Adrenal gland (tissue), 12 donors: ENCODE data around the gene SVOP. TPM values are rescaled to one million over a fixed set of nuclear protein-coding genes. Genes with fewer than 3 reads are reported as not detected.

Experiments used
- DNase-seq, 7 donors: peaks; one replicate each; pipeline ENCODE4 v3.0.0-alpha.2; 2019 to 2020
- H3K27ac ChIP-seq, 5 donors: fragments of 200-600 bp; sonication (generic) in 4 of 5; 1 replicate in 3 of 5; 2 replicates in 2 of 5; pipeline versions ENCODE4 v1.5.1 to v1.8.0; 2016 to 2020; ENCODE audit warnings: mild to moderate bottlenecking in 1 of 5
- H3K27me3 ChIP-seq: fragments of 200-600 bp; 2 replicates; pipeline ENCODE4 v1.8.0; 2021
- H3K36me3 ChIP-seq, 2 donors: fragments of 200-600 bp; replicated peaks in 1 of 2; 1 replicate in 1 of 2; 2 replicates in 1 of 2; pipeline versions ENCODE4 v1.5.1 to v1.8.0; 2018 to 2022
- H3K4me1 ChIP-seq, 2 donors: fragments of 200-600 bp; replicated peaks in 1 of 2; 1 replicate in 1 of 2; 2 replicates in 1 of 2; pipeline versions ENCODE4 v1.5.1 to v1.8.0; 2018 to 2021
- H3K4me3 ChIP-seq, 4 donors: fragments of 200-600 bp; sonication (generic) in 3 of 4; one replicate each; pipeline ENCODE4 v1.5.1; 2016 to 2018
- H3K9me3 ChIP-seq, 3 donors: fragments of 200-600 bp; sonication (generic) in 1 of 3; replicated peaks in 1 of 3; 1 replicate in 2 of 3; 2 replicates in 1 of 3; pipeline versions ENCODE4 v1.5.1 to v1.8.0; 2016 to 2021
- POLR2A ChIP-seq, 2 donors: fragments of 450-650 bp; IDR thresholded peaks; one replicate each; pipeline ENCODE4 v1.6.1; 2017; ENCODE audit warnings: antibody characterized with exemption in 2 of 2, mild to moderate bottlenecking in 2 of 2, moderate library complexity in 1 of 2
- WGBS, 4 donors: extraction: QIAGEN DNeasy Blood & Tissue Kit in 2 of 4; methylation state at CpG; one replicate each; pipeline versions ENCODE4 v1.1.5 to v1.1.7; 2013 to 2017; 5-methylcytosine and 5-hydroxymethylcytosine counted together
- intact Hi-C, 2 donors: fragments of 100-400 bp; cut with DNase I; formaldehyde crosslinking; loops; one replicate each; pipeline versions ENCODE4 v1.14.1 to v1.15.0; 2022 to 2023
- polyA plus RNA-seq, 3 donors: library from polyadenylated mRNA; stranded (reverse); fragments of 200-250 nt in 2 of 3; fragments of 350-450 nt in 1 of 3; fragmentation: Illumina TruSeq in 1 of 3; extraction: RNeasy Lipid Tissue Mini Kit (QIAGEN cat#74804) in 1 of 3; gene quantifications; one replicate each; pipeline ENCODE4 v1.2.3, GENCODE V29; 2013 to 2014
- total RNA-seq, 9 donors: library from RNA; depleted of rRNA in 4 of 9; stranded (reverse); fragments of >200 nt in 4 of 9; fragments of 120-200 nt in 1 of 9; fragmentation: NEBNext Ultra II Directional in 1 of 9; extraction: Animal tissue kit (Norgen Biotek cat#: 25700) in 1 of 9; gene quantifications; one replicate each; pipeline versions ENCODE4 v1.1.0 to v1.2.4, GENCODE V29; 2013 to 2023
- TF ChIP-seq, protein P1 (sequence below), 6 experiments: fragments of 450-650 bp in 4 of 6; fragments of 200-600 bp in 2 of 6; sonication (generic) in 1 of 6; IDR thresholded peaks; 1 replicate in 5 of 6; 2 replicates in 1 of 6; pipeline versions ENCODE4 v1.5.1 to v1.8.0; 2016 to 2021; ENCODE audit warnings: antibody characterized with exemption in 6 of 6, mild to moderate bottlenecking in 2 of 6, moderate library complexity in 1 of 6
- donor health status: healthy with polysubstance abuse.
- donor health status: Bipolar disorder and iron deficiency.
- donor health status: DM: yes; HTN: yes; CAD: no.
- donor health status: DM: no; HTN: no; CAD: no.
- donor health status: DM: no; HTN: no; CAD: no.
- donor health status: DM: yes; HTN: yes; CAD: no.

Gene SVOP
- total and polyA plus RNA-seq, 12 donors: 0.08 to 2.6 (median 0.98) TPM; not detected in 4

DNA sequence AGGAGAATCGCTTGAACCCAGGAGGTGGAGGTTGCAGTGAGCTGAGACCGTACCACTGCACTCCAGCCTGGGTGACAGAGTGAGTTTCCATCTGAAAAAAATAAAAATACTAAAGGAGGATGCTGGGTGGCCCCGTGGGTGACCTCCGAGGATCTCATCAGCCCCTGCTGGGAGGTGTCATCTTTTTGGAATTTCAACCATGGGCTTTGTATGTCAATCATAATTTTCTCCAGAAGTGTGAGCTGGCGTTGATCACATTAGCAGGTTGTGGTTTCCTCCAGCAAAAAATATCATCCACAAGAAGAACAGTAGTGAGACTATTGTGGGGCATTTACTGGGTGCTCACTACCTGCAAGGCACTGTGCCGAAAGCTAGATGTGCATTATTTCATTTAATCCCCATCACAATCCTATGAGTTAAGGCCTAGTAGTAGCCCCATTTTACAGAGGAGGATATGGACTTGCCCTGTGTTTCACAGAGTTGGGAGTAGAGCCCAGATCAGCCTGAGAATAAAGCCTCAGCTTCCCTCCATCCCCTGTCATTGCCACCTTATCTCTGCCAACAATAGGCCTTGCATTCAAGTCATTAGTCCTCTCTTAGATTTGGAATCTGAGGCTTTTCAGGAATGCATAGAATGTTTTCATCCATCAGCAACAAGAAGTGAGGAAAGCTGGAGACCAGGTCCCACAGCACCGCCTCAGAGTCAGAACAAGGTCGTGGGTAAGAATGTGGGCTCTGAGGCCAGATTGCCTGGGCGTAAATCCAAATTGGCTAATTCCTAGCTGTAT is 39.8 kb downstream of the SVOP start:
- 50 to 61% (median 55%) methylated on average over 9 of the region's 9 CpGs for WGBS, 4 donors
- Histone ChIP-seq H3K36me3 (no peaks in the 10 kb centered on the region), H3K27me3 (no peaks in the 10 kb centered on the region), H3K27ac (no peak overlapping the region), H3K4me3 (no peak overlapping the region), H3K9me3 (no peaks in the 10 kb centered on the region), H3K4me1 (no peaks in the 10 kb centered on the region)
- TF ChIP-seq, protein P1, sequence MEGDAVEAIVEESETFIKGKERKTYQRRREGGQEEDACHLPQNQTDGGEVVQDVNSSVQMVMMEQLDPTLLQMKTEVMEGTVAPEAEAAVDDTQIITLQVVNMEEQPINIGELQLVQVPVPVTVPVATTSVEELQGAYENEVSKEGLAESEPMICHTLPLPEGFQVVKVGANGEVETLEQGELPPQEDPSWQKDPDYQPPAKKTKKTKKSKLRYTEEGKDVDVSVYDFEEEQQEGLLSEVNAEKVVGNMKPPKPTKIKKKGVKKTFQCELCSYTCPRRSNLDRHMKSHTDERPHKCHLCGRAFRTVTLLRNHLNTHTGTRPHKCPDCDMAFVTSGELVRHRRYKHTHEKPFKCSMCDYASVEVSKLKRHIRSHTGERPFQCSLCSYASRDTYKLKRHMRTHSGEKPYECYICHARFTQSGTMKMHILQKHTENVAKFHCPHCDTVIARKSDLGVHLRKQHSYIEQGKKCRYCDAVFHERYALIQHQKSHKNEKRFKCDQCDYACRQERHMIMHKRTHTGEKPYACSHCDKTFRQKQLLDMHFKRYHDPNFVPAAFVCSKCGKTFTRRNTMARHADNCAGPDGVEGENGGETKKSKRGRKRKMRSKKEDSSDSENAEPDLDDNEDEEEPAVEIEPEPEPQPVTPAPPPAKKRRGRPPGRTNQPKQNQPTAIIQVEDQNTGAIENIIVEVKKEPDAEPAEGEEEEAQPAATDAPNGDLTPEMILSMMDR (IDR thresholded peaks at IDR 0.05): no peak
- no peak for TF ChIP-seq POLR2A (IDR thresholded peaks at IDR 0.05)
- no peak for DNase-seq
- intact Hi-C loops: no loop called here

GRCh38 chr12:108977360-108977759 is 43.5 kb downstream of the SVOP start:
- Histone ChIP-seq H3K36me3 (no peaks in the 10 kb centered on the region), H3K27ac (no peak overlapping the region), H3K27me3 (no peaks in the 10 kb centered on the region), H3K9me3 (no peaks in the 10 kb centered on the region), H3K4me3 (no peak overlapping the region), H3K4me1 (no peaks in the 10 kb centered on the region)
- intact Hi-C loops: no loop called here
- no peak for TF ChIP-seq POLR2A (IDR thresholded peaks at IDR 0.05)
- TF ChIP-seq, protein P1 (IDR thresholded peaks at IDR 0.05): no peak
- WGBS, 4 donors: 52 to 74% (median 56%) methylated on average over 2 to 4 of the region's 4 CpGs
- DNase-seq: no peak

- Histone ChIP-seq H3K4me3 (no peak overlapping the region), H3K27ac (no peak overlapping the region), H3K36me3 (no peaks in the 10 kb centered on the region), H3K4me1 (no peaks in the 10 kb centered on the region), H3K27me3 (no peaks in the 10 kb centered on the region), H3K9me3 (no peaks in the 10 kb centered on the region)
- DNase-seq: no peak
- intact Hi-C loops: no loop called here
- WGBS, 4 donors: 63 to 71% (median 70%) methylated on average over 2 of the region's 2 CpGs
- no peak for TF ChIP-seq POLR2A (IDR thresholded peaks at IDR 0.05)
- TF ChIP-seq, protein P1 (IDR thresholded peaks at IDR 0.05): no peak
Observed at GRCh38 chr12:108975024-108975593, 45.8 kb downstream of the SVOP start.

DNA sequence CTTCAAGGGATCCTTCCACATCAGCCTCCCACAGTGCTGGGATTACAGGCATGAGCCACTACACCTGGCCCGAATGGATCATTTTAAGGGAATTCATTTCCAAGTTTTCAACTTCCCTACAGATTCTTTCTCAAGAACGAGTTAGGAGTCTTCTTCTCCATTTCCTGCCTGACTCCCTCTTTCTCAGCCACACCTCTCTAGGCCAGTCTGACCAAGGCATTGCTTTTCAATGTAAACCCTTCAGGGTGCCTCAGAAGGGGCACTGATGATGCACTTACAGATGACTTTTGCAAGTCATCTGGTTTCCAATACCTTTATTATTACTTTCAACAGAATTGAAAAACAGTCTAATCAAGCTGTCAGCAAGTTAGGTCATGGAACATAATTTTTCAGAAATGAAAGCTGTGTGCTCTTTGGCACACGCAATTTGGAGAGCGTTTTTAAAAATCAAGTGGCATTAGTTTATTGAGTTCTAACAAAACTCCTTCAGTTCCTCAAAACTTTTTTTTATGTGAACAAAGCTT is 47.2 kb downstream of the SVOP start:
- intact Hi-C loops: no loop called here

More for the DNA sequence above, 47.2 kb downstream of the SVOP start:
- H3K27ac ChIP-seq: no peak overlapping the region
- no peaks in the 10 kb centered on the region for H3K4me1 ChIP-seq
- H3K4me3 ChIP-seq: no peak overlapping the region
- no peak for DNase-seq
- no peak for TF ChIP-seq POLR2A (IDR thresholded peaks at IDR 0.05)
- TF ChIP-seq, protein P1 (IDR thresholded peaks at IDR 0.05): no peak
- no peaks in the 10 kb centered on the region for H3K36me3 ChIP-seq
- no peaks in the 10 kb centered on the region for H3K27me3 ChIP-seq
- H3K9me3 ChIP-seq: no peaks in the 10 kb centered on the region
- WGBS, 4 donors: 49 to 60% (median 54%) methylated on average over 4 of the region's 4 CpGs
